ENCODE measurements around the gene CDC42EP5. TPM values are rescaled to one million over a fixed set of nuclear protein-coding genes. Genes with fewer than 3 reads are reported as not detected.
"Not testable (repeated sequence)": the region's sequence is repeated elsewhere in the genome, so short reads cannot be mapped to it uniquely, and the experiment has no call there.

The CDC42EP5 gene
- total and polyA plus RNA-seq, 3 donors from 2014 or later = 7.8 to 11.9 (median 10.2) TPM

DNA sequence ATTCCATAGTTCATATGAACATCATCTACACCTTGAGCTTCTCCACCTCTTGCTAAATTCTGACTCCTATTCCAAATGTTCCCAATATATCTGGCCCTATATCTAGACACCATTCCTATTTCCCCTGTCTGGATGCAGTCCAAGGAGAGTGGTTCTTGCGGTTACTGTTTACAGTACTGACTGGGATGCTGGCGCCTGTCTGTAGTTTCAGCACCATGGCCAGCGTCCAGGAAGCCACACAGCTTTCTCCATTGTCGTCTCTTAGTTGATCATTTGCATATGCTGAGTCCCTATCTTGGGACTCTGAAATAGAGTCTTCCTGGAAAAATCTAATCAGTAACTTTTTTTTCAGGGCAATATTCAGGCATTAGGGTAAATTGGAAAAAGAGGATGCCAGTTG is 44.4 kb upstream of the CDC42EP5 start:
- Histone ChIP-seq H3K36me3 (ENCODE audit: low read depth, missing control alignments) (no peaks in the 10 kb centered on the region), H3K27me3 (no peaks in the 10 kb centered on the region), H3K27ac (no peak overlapping the region), H3K9me3 (no peaks in the 10 kb centered on the region), H3K4me1 (no peaks in the 10 kb centered on the region), H3K4me3 (no peak overlapping the region)
- intact Hi-C loops (cut with DNase I; ENCODE audit: low total_unique reads) = no loop called here
- TF ChIP-seq CTCF (IDR thresholded peaks at IDR 0.05) (no peak), POLR2A (IDR thresholded peaks at IDR 0.05) (no peak)
- whole genome bisulfite sequencing, 2 donors = 0% methylated on average over 4 of the region's 4 CpGs
- DNase-seq = peak; percentile 58

DNA sequence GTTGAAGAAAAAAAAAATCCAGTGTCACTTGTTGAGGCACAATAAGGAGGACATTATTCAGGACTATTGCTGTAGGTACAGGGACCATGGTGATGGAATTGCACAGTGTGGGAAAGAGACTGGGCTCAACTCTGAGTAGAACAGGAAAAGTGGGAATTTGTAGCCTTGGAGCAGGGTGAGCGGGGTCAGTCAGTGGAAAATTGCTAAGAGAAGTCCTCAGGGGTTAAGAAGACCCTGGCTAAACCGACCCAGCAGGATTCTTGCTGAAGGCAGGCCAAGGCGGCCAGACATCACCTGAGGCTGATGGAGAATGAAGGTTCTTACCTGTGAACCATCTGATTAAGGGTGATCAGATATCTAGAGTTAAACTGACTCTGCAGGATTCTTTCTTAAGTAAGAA is 42.1 kb upstream of the CDC42EP5 start:
- no peaks in the 10 kb centered on the region for H3K36me3 ChIP-seq (ENCODE audit: low read depth, missing control alignments)
- no peak for TF ChIP-seq CTCF (IDR thresholded peaks at IDR 0.05)
- no peak for TF ChIP-seq POLR2A (IDR thresholded peaks at IDR 0.05)
- intact Hi-C loops (cut with DNase I; ENCODE audit: low total_unique reads) = no loop called here
- no peak for DNase-seq
- WGBS, 2 donors = 58 to 65% methylated on average over 3 of the region's 3 CpGs
- H3K4me3 ChIP-seq = no peak overlapping the region
- H3K27me3 ChIP-seq = no peaks in the 10 kb centered on the region
- no peaks in the 10 kb centered on the region for H3K9me3 ChIP-seq
- H3K4me1 ChIP-seq = no peaks in the 10 kb centered on the region
- no peak overlapping the region for H3K27ac ChIP-seq

- 25 to 70% methylated on average over 2 to 4 of the region's 21 CpGs for WGBS, 2 donors
- not testable (repeated sequence) for H3K4me1 ChIP-seq
Measured at GRCh38 chr19:54509200-54509940, 36.3 kb upstream of the CDC42EP5 start.

DNA sequence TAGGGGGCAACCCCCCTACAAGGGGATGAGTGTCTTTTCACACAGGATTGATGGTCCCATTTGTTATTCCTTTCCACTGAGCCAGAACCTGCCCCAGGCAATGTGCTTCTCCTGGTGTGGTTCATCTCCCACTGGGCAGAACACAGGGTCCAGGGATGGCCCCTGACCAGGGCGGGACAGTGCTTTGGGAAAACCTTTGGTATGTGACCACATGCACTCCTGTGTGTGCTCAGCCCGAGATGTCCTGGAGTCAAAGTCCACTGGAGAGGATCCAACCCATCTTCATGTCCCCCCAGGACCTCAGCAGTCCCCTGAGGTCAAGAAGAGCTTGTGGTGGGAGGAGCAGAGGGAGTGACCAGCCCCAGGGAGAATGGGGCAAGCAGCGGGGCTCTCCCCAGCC is 35.4 kb upstream of the CDC42EP5 start:
- 79 to 83% methylated on average over 1 to 2 of the region's 3 CpGs for WGBS, 2 donors
- H3K36me3 ChIP-seq (ENCODE audit: low read depth, missing control alignments); H3K9me3 ChIP-seq; H3K27ac ChIP-seq; H3K27me3 ChIP-seq; H3K4me3 ChIP-seq; DNase-seq; intact Hi-C loops (cut with DNase I; ENCODE audit: low total_unique reads); H3K4me1 ChIP-seq: not testable (repeated sequence)

More at GRCh38 chr19:54509200-54509940, 36.3 kb upstream of the CDC42EP5 start:
- intact Hi-C loops (cut with DNase I; ENCODE audit: low total_unique reads); H3K27me3 ChIP-seq; H3K27ac ChIP-seq; H3K36me3 ChIP-seq (ENCODE audit: low read depth, missing control alignments); H3K4me3 ChIP-seq; DNase-seq; H3K9me3 ChIP-seq: not testable (repeated sequence)

GRCh38 chr19:54507824-54508223 is 34.7 kb upstream of the CDC42EP5 start:
- Histone ChIP-seq H3K27me3 (no peaks in the 10 kb centered on the region), H3K27ac (no peak overlapping the region), H3K36me3 (ENCODE audit: low read depth, missing control alignments) (no peaks in the 10 kb centered on the region), H3K4me1 (no peaks in the 10 kb centered on the region), H3K4me3 (no peak overlapping the region), H3K9me3 (no peaks in the 10 kb centered on the region)
- DNase-seq = no peak
- TF ChIP-seq CTCF (IDR thresholded peaks at IDR 0.05) = no peak
- no peak for TF ChIP-seq POLR2A (IDR thresholded peaks at IDR 0.05)
- intact Hi-C loops (cut with DNase I; ENCODE audit: low total_unique reads) = no loop called here
- 55 to 65% methylated on average over 12 of the region's 12 CpGs for WGBS, 2 donors

- H3K27me3 ChIP-seq; H3K27ac ChIP-seq; H3K4me1 ChIP-seq; H3K9me3 ChIP-seq; H3K4me3 ChIP-seq; DNase-seq; H3K36me3 ChIP-seq (ENCODE audit: low read depth, missing control alignments); intact Hi-C loops (cut with DNase I; ENCODE audit: low total_unique reads): not testable (repeated sequence)
- WGBS, 2 donors = 67% methylated on average over 11 of the region's 15 CpGs; no CpG with 5 or more reads in 1 of the 2 donors
Measured at GRCh38 chr19:54507038-54507717, 34.1 kb upstream of the CDC42EP5 start.
